ENCODE results near the gene GMIP. TPM values are rescaled to one million over a fixed set of nuclear protein-coding genes. Genes with fewer than 3 reads are reported as not detected.

The GMIP gene
- total and polyA plus RNA-seq, 2 of the 4 experiments (the other 2 are of a cell fraction) = 4.1 to 11.0 TPM

- no peak overlapping the region for H3K18ac ChIP-seq (ENCODE audit: low read depth, low read length)
- no peak overlapping the region for H3K27ac ChIP-seq (ENCODE audit: insufficient read depth, low read length)
- BruUV-seq (replicated peaks) = no TSS peak
- no peak overlapping the region for H3K56ac ChIP-seq (ENCODE audit: extremely low read depth, insufficient read depth, low read length)
- no peaks in the 10 kb centered on the region for H4K20me1 ChIP-seq (ENCODE audit: insufficient read depth, low read length)
- no peak overlapping the region for H3K14ac ChIP-seq (replicated peaks; ENCODE audit: low read depth, low read length)
- H2BK5ac ChIP-seq (ENCODE audit: low read depth, low read length, poor library complexity, severe bottlenecking) = no peak overlapping the region
- WGBS, 2 experiments (ENCODE audit: extremely low coverage in 2 of 2, insufficient read length in 1 of 2) = 71% methylated on average over 4 of the region's 8 CpGs; no CpG with 5 or more reads in 1 of the 2 experiments
- no peak overlapping the region for H3K9ac ChIP-seq (ENCODE audit: low read depth, low read length)
- H3K9me3 ChIP-seq (ENCODE audit: control insufficient read depth, insufficient read depth, low read length) = no peaks in the 10 kb centered on the region
- H3K4me1 ChIP-seq (ENCODE audit: control insufficient read depth, insufficient read depth, low read length) = peaks cover 8% of the 10 kb centered on the region
- TF ChIP-seq ELK1 (IDR thresholded peaks at IDR 0.05; ENCODE audit: borderline replicate concordance, low read depth, low read length) (no peak), USF2 (IDR thresholded peaks at IDR 0.05; ENCODE audit: low read depth, low read length) (no peak), FOS (IDR thresholded peaks at IDR 0.05; ENCODE audit: low read depth, low read length) (no peak)
- H4K8ac ChIP-seq (ENCODE audit: low read depth in 2 of 2, low read length in 2 of 2) = no peak overlapping the region
- no peak overlapping the region for H4K91ac ChIP-seq (ENCODE audit: insufficient read depth, low read depth, low read length)
- no peak overlapping the region for H3K23ac ChIP-seq (ENCODE audit: low read depth, low read length)
- no peak overlapping the region for H2BK120ac ChIP-seq (ENCODE audit: low read depth, low read length)
- DNase-seq (no peak), ATAC-seq (ENCODE audit: low read depth) (no peak)
- no peak overlapping the region for H2AFZ ChIP-seq (replicated peaks; ENCODE audit: low read length, poor library complexity)
- intact Hi-C loops (cut with micrococcal nuclease) (no loop called here), in situ Hi-C loops (cut with MboI; ENCODE audit: low sequenced_read_pairs) (no loop called here), dilution Hi-C loops (cut with HindIII; ENCODE audit: low sequenced_read_pairs, unreplicated experiment) (no loop called here)
- no peaks in the 10 kb centered on the region; the same call in 1 of the 2 replicates for H3K36me3 ChIP-seq (ENCODE audit: control insufficient read depth, insufficient read depth, low read length)
- H3K4me3 ChIP-seq (ENCODE audit: insufficient read depth, low read depth, low read length) = no peak overlapping the region
- H3K27me3 ChIP-seq (ENCODE audit: control insufficient read depth, insufficient read depth, low read length) = no peaks in the 10 kb centered on the region
- H2BK15ac ChIP-seq (ENCODE audit: low read depth, low read length) = no peak overlapping the region
- H2BK20ac ChIP-seq (ENCODE audit: low read depth, low read length) = no peak overlapping the region
- H3K4me2 ChIP-seq (ENCODE audit: low read depth, low read length) = no peak overlapping the region
- no peak overlapping the region for H2AK9ac ChIP-seq (replicated peaks; ENCODE audit: low read depth, low read length, poor library complexity)
- no peak overlapping the region for H4K5ac ChIP-seq (ENCODE audit: low read depth, low read length)
- H3K9me1 ChIP-seq (ENCODE audit: insufficient read depth, low read length) = peaks cover 11% of the 10 kb centered on the region
- no peak overlapping the region for H3K4ac ChIP-seq (ENCODE audit: low read depth, low read length)
- no peak overlapping the region for H2AK5ac ChIP-seq (ENCODE audit: low read depth, low read length)
- peaks cover 0 to 13% of the 10 kb centered on the region in 2 experiments; a peak in 2 of 4 replicates for H3K79me1 ChIP-seq (ENCODE audit: low read depth in 1 of 2, low read length in 2 of 2)
- ChIA-PET CTCF (no interaction called here), POLR2A (ENCODE audit: unreplicated experiment) (no interaction called here)
These were observed 45.6 kb downstream of the GMIP start for GRCh38 chr19:19597809-19598306.
